Upper lobe of left lung (tissue), 6 donors: ENCODE data around the gene ADCYAP1R1. TPM values are rescaled to one million over a fixed set of nuclear protein-coding genes. Genes with fewer than 3 reads are reported as not detected.

Experiments used
- ATAC-seq, 2 donors: fragments of 200-7000 bp; cut with Tn5 transposase; one replicate each; pipeline ENCODE4 v1.9.1; 2022; ENCODE audit warnings: mild to moderate bottlenecking in 2 of 2, moderate library complexity in 2 of 2; ENCODE audit not compliant: low FRiP score in 2 of 2
- DNase-seq, 2 donors: peaks; one replicate each; pipeline ENCODE4 v3.0.0-alpha.2; 2019 to 2020
- H3K27ac ChIP-seq, 4 donors: fragments of 200-600 bp; sonication (generic); one replicate each; pipeline ENCODE4 v1.5.1; 2016 to 2019
- H3K27me3 ChIP-seq, 4 donors: fragments of 200-600 bp; sonication (generic); one replicate each; pipeline ENCODE4 v1.5.1; 2017 to 2019
- H3K36me3 ChIP-seq, 4 donors: fragments of 200-600 bp; sonication (generic); one replicate each; pipeline ENCODE4 v1.5.1; 2016 to 2019
- H3K4me1 ChIP-seq, 4 donors: fragments of 200-600 bp; sonication (generic); one replicate each; pipeline ENCODE4 v1.5.1; 2018 to 2019
- H3K4me3 ChIP-seq, 4 donors: fragments of 200-600 bp; sonication (generic); one replicate each; pipeline ENCODE4 v1.5.1; 2017 to 2019; ENCODE audit warnings: mild to moderate bottlenecking in 2 of 4, moderate library complexity in 1 of 4
- H3K9me3 ChIP-seq, 4 donors: fragments of 200-600 bp; sonication (generic); one replicate each; pipeline ENCODE4 v1.5.1; 2018 to 2019
- EP300 ChIP-seq, 4 donors: sonication (generic); formaldehyde crosslinking; IDR thresholded peaks; one replicate each; pipeline ENCODE4 v1.5.1; 2017; ENCODE audit warnings: antibody characterized with exemption in 4 of 4, control low read depth in 2 of 4
- POLR2A ChIP-seq, 4 donors: fragments of 450-650 bp; IDR thresholded peaks; one replicate each; pipeline ENCODE4 v1.5.1; 2016 to 2017; ENCODE audit warnings: antibody characterized with exemption in 4 of 4, mild to moderate bottlenecking in 2 of 4
- POLR2AphosphoS5 ChIP-seq, 2 donors: sonication (generic); formaldehyde crosslinking; IDR thresholded peaks; one replicate each; pipeline ENCODE4 v1.5.1; 2017; ENCODE audit warnings: antibody characterized with exemption in 2 of 2
- WGBS, 2 donors: methylation state at CpG; one replicate each; pipeline ENCODE4 v1.1.5; 2017 to 2018; 5-methylcytosine and 5-hydroxymethylcytosine counted together
- total RNA-seq, 6 donors: library from RNA; depleted of rRNA in 4 of 6; stranded (reverse); fragments of >200 nt in 4 of 6; gene quantifications; one replicate each; pipeline versions ENCODE4 v1.1.0 to v1.2.1, GENCODE V29; 2016 to 2021
- TF ChIP-seq, protein P1 (sequence below), 6 experiments: fragments of 450-650 bp in 4 of 6; fragments of 200-600 bp in 2 of 6; sonication (generic) in 2 of 6; IDR thresholded peaks; one replicate each; pipeline ENCODE4 v1.5.1; 2016 to 2019; ENCODE audit warnings: antibody characterized with exemption in 6 of 6
- donor health status: DM: no; HTN: no; CAD: no; lungs with moderate emphysema.
- donor health status: DM: no; HTN: yes; CAD: no; lungs with severe emphysema.

ADCYAP1R1 gene
- total RNA-seq, 6 donors from 2014 or later, result under 0.01 to 1.3 (median 0.13) TPM

DNA sequence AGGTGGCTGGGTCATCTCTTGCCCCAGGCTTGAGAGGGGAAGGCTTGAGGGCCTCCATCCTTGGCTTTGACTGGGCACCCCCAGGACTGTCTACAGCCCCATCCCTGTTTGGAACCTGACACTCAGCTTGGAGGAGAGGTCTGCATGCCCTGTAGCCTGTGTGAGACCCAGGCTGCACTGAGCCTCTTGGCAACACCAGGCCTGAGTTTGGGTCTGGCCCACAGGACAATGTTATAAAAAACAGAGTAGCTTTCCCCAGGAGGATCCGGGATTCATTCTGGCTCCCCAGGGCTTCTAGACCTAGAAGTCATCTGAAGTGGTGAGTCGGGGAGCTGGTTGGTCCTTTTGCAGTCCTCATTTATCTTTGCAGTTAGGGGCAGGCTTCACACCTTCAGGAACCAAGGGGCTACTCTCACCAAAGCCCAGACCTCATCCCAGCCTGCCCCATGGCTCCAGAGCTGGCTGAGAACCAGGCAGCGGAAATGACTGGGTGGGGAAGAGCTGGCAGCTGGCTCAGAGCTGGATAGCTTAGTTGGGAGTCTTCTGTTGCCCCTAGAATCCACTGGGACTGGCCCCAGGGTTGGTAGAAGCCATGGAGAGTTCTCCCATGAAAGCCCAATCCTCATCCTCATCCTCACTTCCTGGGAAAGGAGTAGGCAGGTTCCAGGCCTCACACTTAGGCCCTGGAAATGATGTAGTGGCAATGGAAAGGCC is 68.8 kb downstream of the ADCYAP1R1 start:
- DNase-seq, result peak in 1 of 2 donors; percentile 17

DNA sequence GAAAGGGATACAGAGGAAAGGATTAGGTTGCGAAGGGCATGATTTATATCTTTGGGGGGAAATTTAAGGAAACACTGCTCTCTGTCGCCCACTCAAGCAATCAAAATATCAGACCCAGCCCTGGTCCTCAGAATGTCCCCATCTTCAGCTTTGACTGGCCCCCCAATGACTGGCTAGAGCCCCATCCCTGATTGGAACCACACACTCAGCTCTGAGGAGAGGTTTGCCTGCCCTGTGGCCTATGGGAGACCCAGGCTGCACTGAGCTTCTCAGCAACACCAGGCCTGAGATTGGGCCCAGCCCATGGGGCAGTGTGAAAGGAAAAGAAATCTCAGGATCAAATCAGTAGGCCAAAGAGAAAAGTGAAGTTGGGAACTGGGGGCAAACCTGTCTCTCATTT is 69.5 kb downstream of the ADCYAP1R1 start:
- ATAC-seq (peak in 1 of 2 donors; percentile 49), DNase-seq (no peak)
- Histone ChIP-seq H3K27me3 (no peaks in the 10 kb centered on the region), H3K4me1 (peaks cover 0 to 6% (median 0%) of the 10 kb centered on the region in 4 donors), H3K4me3 (no peak overlapping the region), H3K36me3 (no peaks in the 10 kb centered on the region), H3K9me3 (no peaks in the 10 kb centered on the region), H3K27ac (no peak overlapping the region)
- WGBS, 2 donors, result 89 to 92% methylated on average over 2 of the region's 2 CpGs
- TF ChIP-seq POLR2AphosphoS5 (IDR thresholded peaks at IDR 0.05), result no peak
- TF ChIP-seq EP300 (IDR thresholded peaks at IDR 0.05), result no peak
- TF ChIP-seq, protein P1, sequence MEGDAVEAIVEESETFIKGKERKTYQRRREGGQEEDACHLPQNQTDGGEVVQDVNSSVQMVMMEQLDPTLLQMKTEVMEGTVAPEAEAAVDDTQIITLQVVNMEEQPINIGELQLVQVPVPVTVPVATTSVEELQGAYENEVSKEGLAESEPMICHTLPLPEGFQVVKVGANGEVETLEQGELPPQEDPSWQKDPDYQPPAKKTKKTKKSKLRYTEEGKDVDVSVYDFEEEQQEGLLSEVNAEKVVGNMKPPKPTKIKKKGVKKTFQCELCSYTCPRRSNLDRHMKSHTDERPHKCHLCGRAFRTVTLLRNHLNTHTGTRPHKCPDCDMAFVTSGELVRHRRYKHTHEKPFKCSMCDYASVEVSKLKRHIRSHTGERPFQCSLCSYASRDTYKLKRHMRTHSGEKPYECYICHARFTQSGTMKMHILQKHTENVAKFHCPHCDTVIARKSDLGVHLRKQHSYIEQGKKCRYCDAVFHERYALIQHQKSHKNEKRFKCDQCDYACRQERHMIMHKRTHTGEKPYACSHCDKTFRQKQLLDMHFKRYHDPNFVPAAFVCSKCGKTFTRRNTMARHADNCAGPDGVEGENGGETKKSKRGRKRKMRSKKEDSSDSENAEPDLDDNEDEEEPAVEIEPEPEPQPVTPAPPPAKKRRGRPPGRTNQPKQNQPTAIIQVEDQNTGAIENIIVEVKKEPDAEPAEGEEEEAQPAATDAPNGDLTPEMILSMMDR (IDR thresholded peaks at IDR 0.05), result no peak
- TF ChIP-seq POLR2A (IDR thresholded peaks at IDR 0.05), result no peak

More for the DNA sequence above, 68.8 kb downstream of the ADCYAP1R1 start:
- Histone ChIP-seq H3K36me3 (no peaks in the 10 kb centered on the region), H3K4me3 (no peak overlapping the region), H3K9me3 (no peaks in the 10 kb centered on the region), H3K27me3 (no peaks in the 10 kb centered on the region), H3K4me1 (peaks cover 0 to 6% (median 0%) of the 10 kb centered on the region in 4 donors), H3K27ac (no peak overlapping the region)
- no peak for ATAC-seq
- 88 to 100% methylated on average over 2 to 3 of the region's 3 CpGs for WGBS, 2 donors
- TF ChIP-seq POLR2AphosphoS5 (IDR thresholded peaks at IDR 0.05) (no peak), EP300 (IDR thresholded peaks at IDR 0.05) (no peak), POLR2A (IDR thresholded peaks at IDR 0.05) (no peak)
- TF ChIP-seq, protein P1 (IDR thresholded peaks at IDR 0.05), result no peak

DNA sequence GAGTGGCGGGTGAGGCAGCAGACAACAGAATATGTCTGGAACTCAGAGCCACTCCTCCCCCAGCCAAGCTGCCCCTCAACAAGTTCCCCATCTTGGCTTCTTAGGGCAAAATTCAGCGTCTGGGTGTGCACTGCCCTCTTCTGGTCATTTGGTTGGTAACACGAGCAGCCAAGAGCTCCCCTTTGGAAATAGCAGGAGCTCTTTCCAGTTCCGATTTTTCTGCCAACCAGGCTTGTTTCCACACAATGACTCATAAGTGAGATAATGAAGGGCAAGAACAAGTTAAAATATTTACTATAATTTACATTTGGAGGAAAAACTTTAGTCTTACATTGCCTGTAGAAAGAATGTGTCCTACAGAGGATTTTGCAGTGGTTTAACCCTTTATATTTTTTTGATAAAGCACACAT is 70.5 kb downstream of the ADCYAP1R1 start:
- Histone ChIP-seq H3K36me3 (no peaks in the 10 kb centered on the region), H3K9me3 (no peaks in the 10 kb centered on the region), H3K27ac (no peak overlapping the region), H3K4me1 (peaks cover 0 to 6% (median 0%) of the 10 kb centered on the region in 4 donors), H3K4me3 (no peak overlapping the region), H3K27me3 (no peaks in the 10 kb centered on the region)
- TF ChIP-seq, protein P1 (IDR thresholded peaks at IDR 0.05), result peak; percentile 56 to 79 (median 74)
- TF ChIP-seq EP300 (IDR thresholded peaks at IDR 0.05) (no peak), POLR2A (IDR thresholded peaks at IDR 0.05) (no peak)
- DNase-seq (peak in 1 of 2 donors; percentile 55), ATAC-seq (peak; percentile 73 to 92)
- 2 to 6% methylated on average over 3 to 4 of the region's 4 CpGs for WGBS, 2 donors

DNA sequence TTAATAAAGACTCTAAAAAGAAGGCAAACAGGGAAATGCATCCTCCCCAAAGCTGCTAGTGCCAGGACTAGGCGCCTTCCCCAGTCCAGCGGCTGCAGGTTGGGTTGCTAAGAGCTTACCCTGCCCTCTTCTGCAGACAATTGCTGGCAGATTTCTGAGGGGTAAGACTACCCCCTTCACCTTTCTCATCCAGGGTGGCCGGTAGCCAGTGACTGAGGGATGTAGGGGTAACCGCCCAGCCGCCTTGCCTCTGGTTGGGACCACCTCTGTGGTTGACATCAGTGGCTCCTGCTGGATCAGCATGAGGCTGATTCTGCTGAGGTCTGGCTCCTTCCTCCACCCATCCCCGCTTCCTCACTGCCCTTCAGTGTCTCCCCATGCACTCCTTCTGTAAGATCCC is 71.2 kb downstream of the ADCYAP1R1 start:
- Histone ChIP-seq H3K27me3 (no peaks in the 10 kb centered on the region), H3K9me3 (no peaks in the 10 kb centered on the region), H3K4me1 (peaks cover 0 to 6% (median 0%) of the 10 kb centered on the region in 4 donors), H3K4me3 (no peak overlapping the region), H3K27ac (no peak overlapping the region), H3K36me3 (no peaks in the 10 kb centered on the region)
- ATAC-seq (peak in 1 of 2 donors; percentile 10), DNase-seq (peak in 1 of 2 donors; percentile 17)
- WGBS, 2 donors, result 89 to 93% methylated on average over 3 to 6 of the region's 6 CpGs
- TF ChIP-seq, protein P1 (IDR thresholded peaks at IDR 0.05), result no peak
- no peak for TF ChIP-seq POLR2AphosphoS5 (IDR thresholded peaks at IDR 0.05)
- no peak for TF ChIP-seq POLR2A (IDR thresholded peaks at IDR 0.05)
- no peak for TF ChIP-seq EP300 (IDR thresholded peaks at IDR 0.05)
